Fibroblast of mammary gland (primary cell): ENCODE results near the gene GATA3.

ENCODE experiments used
- DNase-seq: peaks from one replicate; pipeline ENCODE4 v3.0.0-alpha.2; 2010; ENCODE audit warnings: low read depth
- H3K4me3 ChIP-seq: 2 replicates; pipeline ENCODE4 v1.5.1; 2011; ENCODE audit warnings: low read depth, mild to moderate bottlenecking, low read length, moderate library complexity; ENCODE audit not compliant: control insufficient read depth
- CTCF ChIP-seq: conservative IDR thresholded peaks from 2 replicates; pipeline ENCODE4 v1.5.1; 2011; ENCODE audit warnings: low read depth, low read length, inconsistent platforms; ENCODE audit not compliant: control insufficient read depth, insufficient read depth

Gene GATA3

GRCh38 chr10:8056378-8056777, 1.9 kb downstream of the GATA3 start:
- H3K4me3 ChIP-seq, result no peak overlapping the region
- no peak for DNase-seq
- TF ChIP-seq CTCF, result no peak

- no peak for DNase-seq
- H3K4me3 ChIP-seq, result no peak overlapping the region
- no peak for TF ChIP-seq CTCF
Measured at GRCh38 chr10:8056871-8057331, 2.4 kb downstream of the GATA3 start.

- no peak for DNase-seq
- TF ChIP-seq CTCF, result no peak
- H3K4me3 ChIP-seq, result no peak overlapping the region
Measured at GRCh38 chr10:8057636-8058273, 3.3 kb downstream of the GATA3 start.

- DNase-seq, result no peak
- no peak overlapping the region for H3K4me3 ChIP-seq
- TF ChIP-seq CTCF, result no peak
Measured at GRCh38 chr10:8058274-8059111, 4.0 kb downstream of the GATA3 start.

GRCh38 chr10:8059191-8059936, 4.9 kb downstream of the GATA3 start:
- no peak for DNase-seq

More at GRCh38 chr10:8059191-8059936, 4.9 kb downstream of the GATA3 start:
- no peak for TF ChIP-seq CTCF
- no peak overlapping the region for H3K4me3 ChIP-seq
